GM19023 (cell line): ENCODE results near the gene UPK3BL2.
"Not testable (repeated sequence)": the region's sequence is repeated elsewhere in the genome, so short reads cannot be mapped to it uniquely, and the experiment has no call there.

Experiments
- ATAC-seq: cut with Tn5 transposase; IDR thresholded peaks from one replicate; pipeline ENCODE4 v1.9.1; 2021; ENCODE audit warnings: mild to moderate bottlenecking, moderate library complexity; ENCODE audit not compliant: unreplicated experiment

Gene UPK3BL2

DNA sequence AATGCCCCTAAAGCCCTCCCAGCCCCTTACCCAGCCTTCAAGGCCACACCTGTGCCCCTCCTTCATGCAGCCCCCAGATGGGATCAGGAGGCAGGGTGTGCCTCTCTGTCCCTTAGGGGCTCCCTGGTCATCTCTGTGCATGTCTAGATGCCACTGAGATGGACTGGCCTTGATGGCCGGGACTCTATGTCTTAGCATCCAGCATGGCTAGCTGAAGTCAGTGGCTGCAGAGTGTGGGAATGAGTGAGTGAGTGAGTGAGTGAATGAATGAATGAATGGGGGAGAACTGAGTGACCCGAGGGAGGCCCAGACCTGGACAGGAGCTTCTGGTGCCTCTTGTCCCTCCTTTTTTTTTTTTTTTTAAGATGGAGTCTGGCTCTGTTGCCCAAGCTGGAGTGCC lies 11.4 kb downstream of the UPK3BL2 start:
- not testable (repeated sequence) for ATAC-seq

- ATAC-seq: not testable (repeated sequence)
Observed at GRCh38 chr7:102531583-102531982, 11.9 kb downstream of the UPK3BL2 start.

- ATAC-seq: not testable (repeated sequence)
Observed at GRCh38 chr7:102527822-102528793, 15.4 kb downstream of the UPK3BL2 start.

GRCh38 chr7:102527182-102527581 lies 16.3 kb downstream of the UPK3BL2 start:
- not testable (repeated sequence) for ATAC-seq

DNA sequence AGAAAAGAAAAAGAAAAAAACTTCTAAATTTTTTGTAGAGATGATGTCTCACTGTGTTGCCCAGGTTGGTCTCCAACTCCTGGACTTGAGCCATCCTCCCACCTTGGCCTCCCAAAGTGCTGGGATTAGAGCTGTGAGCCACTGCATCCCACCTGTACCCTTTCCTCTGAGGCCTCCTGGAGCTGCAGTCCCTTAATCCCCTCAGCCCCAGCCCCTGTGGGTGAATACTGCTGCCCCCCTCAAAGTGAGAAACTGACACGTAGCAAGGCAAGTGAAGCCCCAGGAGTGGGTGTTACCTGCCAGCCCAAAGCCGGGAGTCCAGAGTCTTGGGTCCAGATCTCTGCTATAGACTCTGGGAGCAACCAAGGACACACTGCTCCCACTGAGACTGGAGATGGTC lies 18.7 kb downstream of the UPK3BL2 start:
- not testable (repeated sequence) for ATAC-seq

DNA sequence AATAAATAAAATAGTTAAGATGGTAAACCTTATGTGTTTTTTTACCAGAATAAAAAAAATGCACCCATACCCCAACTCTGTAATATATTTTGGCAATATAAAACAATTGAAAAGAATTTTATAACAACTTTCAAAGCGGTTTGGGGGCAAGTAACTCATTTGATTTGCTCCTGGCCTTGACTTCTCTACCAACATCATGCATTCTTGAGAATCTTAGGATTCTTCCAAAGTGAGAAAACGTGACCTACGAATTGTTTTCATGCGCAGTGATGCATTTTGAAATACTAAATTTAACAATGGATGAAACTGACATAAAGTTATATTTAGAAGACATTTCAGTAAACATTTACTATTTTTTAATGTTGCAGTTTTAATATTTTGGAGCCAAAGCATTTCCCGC lies 22.7 kb downstream of the UPK3BL2 start:
- not testable (repeated sequence) for ATAC-seq

DNA sequence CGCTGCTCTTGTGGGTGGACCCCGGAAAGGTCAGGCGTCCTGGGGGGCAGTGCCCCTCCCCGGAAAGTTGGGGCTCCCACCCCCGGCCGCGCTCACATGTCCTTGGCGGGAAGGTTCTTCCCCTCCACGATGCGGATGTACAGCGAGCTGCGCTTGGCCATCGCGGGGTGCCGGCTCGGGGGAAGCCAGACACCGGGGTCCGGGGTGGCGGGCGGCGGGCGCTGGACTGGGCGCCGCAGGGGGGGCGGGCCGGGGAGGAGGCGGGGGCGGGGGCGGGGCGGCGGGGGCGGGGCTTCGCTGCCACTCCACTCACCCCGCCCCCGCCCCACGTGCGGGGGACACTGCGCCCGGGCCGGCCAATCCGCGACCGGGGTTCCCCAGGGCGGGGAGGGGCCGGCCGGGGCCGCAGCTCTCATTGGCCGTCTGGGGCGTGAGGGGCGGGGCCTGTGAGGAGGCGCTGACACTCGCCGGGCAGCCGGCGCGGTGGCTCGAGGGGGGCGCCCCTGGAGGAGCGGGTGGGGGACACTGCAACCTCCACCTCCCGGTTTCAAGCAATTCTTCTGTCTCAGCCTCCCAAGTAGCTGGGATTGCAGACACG lies 25.8 kb downstream of the UPK3BL2 start, which contains the start of gene RASA4B:
RASA4B (minus strand) TSS at position 228 of the 598 bp plus-strand sequence; CDS start at position 161, 67 bp downstream.
- peak; percentile 60 for ATAC-seq

DNA sequence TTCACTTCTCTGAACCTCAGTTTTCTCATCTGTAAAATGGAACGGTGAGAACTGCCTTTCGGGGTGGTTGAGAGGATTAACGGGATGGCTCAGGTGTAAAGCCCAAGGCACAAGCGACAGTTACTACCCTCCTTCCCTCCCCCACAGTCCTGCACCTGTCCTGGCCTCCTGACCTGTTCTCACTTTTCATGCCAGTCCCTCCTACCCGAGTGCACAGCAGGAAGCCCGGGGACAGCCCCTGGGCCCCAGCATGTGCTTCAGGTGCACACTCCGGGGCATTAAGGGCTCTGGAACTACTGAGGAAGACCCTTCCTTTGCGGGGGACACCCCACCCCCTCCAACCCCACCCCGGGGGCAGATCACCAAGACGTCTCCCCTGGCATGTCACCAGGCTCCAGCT lies 26.5 kb downstream of the UPK3BL2 start:
- not testable (repeated sequence) for ATAC-seq

DNA sequence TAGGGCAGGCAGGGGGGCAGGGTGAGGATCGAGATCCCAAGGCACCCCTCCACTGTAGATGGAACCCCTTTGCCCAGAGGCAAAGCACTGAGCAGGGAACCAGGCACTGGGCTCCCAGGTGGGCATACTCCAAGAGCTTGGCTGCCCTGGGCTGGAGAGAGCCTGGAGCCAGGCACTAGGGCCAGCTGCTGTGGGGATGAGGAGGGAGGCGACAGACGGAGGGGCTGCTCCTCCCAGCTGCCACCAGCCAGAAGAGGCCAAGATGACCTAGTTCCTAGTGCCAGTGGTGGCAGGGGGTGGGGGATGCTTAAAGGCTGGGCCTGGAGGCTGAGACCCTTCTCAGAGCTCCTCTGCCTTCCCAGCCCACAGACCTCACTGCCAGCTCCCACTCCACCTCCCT lies 27.6 kb downstream of the UPK3BL2 start:
- ATAC-seq: not testable (repeated sequence)

DNA sequence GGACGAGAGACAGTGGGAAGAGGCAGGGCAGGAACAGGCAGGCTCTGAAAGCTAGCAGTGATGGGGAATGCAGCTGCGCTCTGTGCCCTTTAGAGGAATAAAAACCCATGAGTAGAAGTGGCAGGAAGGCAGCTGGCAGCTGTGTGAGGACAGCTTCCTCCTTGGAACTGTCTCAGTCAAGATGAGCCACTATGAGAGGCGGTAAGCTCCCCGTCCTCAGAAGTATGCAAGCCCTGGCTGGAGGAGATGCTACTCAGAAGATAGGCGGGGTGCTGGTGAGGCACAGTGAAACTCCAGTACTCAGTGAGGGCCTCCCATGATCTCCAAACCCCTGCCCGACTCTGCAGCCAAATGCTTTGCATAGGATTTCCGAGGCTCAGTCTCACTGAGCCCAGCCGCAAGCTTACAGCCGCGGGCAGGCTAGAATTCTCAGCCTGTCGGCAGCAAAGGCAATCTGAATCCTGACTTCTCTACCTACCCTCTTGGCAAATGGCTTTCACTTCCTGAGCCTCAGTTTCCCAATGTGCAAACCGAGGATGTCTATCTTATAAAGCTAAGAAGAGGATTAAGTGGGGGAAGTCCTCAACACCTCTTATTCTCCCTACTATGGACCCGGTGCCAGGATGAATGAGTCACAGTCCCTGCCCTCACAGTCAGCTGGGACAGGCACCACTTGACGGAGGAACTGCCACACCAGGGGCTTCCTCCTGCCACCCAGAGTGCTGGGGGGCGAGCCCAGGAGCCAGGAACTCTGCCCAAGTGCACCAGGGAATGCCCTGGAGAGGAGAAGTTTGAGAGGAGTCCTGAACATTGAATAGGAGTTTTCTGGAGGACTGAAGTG lies 28.4 kb downstream of the UPK3BL2 start:
- ATAC-seq: peak; percentile 66

GRCh38 chr7:102512642-102513221 lies 30.8 kb downstream of the UPK3BL2 start:
- ATAC-seq: not testable (repeated sequence)

DNA sequence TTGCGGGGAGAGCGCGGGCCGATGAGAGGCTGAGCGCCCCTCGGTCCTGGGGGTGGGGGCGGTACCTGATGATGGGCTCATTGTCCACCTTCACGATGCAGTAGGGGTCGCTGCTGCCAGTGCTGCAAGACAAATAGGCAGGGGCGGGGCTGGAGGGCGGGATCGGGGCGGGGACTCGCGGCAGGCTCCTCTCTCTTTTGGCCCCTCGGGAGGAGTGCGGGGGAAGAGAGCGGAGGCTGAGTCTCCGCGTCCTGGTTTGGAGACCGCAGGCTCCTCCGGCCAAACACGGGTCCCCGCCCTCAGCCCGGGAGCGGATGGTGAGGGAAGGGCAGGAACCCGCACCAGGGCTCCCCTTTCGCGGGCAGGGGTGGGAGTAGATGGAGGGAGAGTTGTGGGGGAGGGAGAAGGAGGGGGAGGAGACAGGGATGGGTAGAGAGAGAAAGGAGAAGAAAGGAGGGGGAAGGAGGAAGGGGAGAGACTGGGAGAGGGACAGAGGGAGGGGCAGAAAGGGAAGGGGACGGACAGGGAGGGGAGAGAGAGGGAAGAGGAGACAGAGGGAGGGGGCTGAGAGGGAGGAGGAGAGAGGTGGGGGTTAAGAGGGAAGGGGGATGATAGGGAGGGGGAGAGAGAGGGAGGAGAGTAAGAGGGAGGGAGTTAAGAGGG lies 31.5 kb downstream of the UPK3BL2 start:
- peak; percentile 31 for ATAC-seq

GRCh38 chr7:102510575-102510974 lies 32.9 kb downstream of the UPK3BL2 start:
- not testable (repeated sequence) for ATAC-seq

DNA sequence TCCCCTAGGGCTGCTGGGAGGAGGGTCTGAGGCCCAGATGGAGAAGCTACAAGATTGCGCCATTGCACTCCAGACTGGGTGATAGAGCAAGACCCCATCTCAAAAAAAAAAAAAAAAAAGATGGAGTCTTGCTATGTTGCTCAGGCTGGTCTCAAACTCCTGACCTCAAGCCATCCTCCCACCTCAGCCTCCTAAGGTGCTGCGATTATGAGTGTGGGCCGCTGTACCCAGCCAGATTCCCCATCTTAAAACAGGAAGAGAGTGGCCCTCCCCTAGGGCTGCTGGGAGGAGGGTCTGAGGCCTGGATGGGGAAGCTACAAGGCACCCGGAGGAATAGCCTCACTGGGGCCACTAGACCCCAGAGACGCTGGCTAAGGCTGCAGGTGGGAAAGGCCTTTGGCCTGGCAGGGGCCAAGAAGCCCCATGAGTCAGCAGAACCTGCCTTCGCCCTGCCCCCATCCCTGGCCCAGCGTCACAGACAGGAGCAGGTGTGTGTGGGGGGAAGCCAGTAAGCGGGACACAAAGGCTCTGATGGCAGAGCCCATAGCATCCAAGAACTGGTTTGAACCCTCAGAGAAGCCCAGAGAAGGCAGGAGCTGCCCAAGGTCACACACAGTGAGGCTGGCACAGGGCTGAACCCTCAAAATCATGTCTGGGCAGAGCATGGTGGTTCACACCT lies 35.9 kb downstream of the UPK3BL2 start:
- ATAC-seq: not testable (repeated sequence)

GRCh38 chr7:102505298-102506185 lies 38.0 kb downstream of the UPK3BL2 start:
- not testable (repeated sequence) for ATAC-seq

- not testable (repeated sequence) for ATAC-seq
Observed at GRCh38 chr7:102503141-102503540, 40.4 kb downstream of the UPK3BL2 start.

DNA sequence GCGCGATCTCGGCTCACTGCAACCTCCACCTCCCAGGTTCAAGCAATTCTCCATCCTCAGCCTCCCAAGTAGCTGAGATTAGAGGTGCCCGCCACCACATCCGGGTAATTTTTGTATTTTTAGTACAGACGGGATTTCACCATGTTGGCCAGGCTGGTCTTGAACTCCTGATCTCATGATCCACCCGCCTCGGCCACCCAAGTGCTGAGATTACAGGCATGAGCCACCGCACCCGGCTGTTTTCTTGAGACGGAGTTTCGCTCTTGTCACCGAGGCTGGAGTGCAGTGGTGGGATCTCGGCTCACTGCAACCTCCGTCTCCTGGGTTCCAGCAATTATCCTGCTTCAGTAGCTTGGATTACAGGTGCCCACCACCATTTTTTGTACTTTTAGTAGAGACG lies 45.2 kb downstream of the UPK3BL2 start:
- ATAC-seq: not testable (repeated sequence)

DNA sequence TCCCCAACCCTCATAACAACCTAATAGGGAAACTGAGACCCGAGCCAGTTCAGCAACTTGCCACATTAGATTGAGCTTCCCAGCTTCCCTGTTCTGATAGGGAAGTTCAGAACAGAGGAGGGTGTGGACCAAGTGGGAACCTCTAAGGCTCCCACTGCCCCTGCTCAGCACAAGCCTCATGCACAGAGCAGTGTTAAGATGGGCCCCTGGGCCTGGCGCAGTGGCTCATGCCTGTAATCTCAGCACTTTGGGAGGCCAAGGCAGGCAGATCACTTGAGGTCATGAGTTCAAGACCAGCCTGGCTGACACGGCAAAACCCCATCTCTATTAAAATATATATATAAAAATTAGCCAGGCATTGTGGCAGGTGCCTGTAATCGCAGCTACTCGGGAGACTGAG lies 46.2 kb downstream of the UPK3BL2 start:
- ATAC-seq: not testable (repeated sequence)
